DND-41 (cell line): Measurements from ENCODE around the gene BORCS6.

ENCODE experiments used
- EZH2 ChIP-seq: IDR thresholded peaks from 3 replicates; pipeline ENCODE4 v1.6.1; 2012; ENCODE audit warnings: borderline replicate concordance, low read depth, mild to moderate bottlenecking, moderate library complexity, low read length, inconsistent platforms; ENCODE audit not compliant: severe bottlenecking
- TF ChIP-seq, protein P1 (sequence below): IDR thresholded peaks from 2 replicates; pipeline ENCODE4 v1.5.1; 2012; ENCODE audit warnings: borderline replicate concordance, low read length, moderate library complexity, mild to moderate bottlenecking; ENCODE audit not compliant: poor library complexity, severe bottlenecking; ENCODE audit errors: extremely low read depth

- no peak for TF ChIP-seq EZH2
- TF ChIP-seq, protein P1, sequence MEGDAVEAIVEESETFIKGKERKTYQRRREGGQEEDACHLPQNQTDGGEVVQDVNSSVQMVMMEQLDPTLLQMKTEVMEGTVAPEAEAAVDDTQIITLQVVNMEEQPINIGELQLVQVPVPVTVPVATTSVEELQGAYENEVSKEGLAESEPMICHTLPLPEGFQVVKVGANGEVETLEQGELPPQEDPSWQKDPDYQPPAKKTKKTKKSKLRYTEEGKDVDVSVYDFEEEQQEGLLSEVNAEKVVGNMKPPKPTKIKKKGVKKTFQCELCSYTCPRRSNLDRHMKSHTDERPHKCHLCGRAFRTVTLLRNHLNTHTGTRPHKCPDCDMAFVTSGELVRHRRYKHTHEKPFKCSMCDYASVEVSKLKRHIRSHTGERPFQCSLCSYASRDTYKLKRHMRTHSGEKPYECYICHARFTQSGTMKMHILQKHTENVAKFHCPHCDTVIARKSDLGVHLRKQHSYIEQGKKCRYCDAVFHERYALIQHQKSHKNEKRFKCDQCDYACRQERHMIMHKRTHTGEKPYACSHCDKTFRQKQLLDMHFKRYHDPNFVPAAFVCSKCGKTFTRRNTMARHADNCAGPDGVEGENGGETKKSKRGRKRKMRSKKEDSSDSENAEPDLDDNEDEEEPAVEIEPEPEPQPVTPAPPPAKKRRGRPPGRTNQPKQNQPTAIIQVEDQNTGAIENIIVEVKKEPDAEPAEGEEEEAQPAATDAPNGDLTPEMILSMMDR, result no peak
These were observed 42.1 kb downstream of the BORCS6 start for GRCh38 chr17:8147805-8148404.
